Measurements from ENCODE around the gene MICB.

GRCh38 chr6:31460361-31461025, 37.5 kb upstream of the MICB start:
- TF ChIP-seq CTCF (IDR thresholded peaks at IDR 0.05) (no peak), POLR2A (IDR thresholded peaks at IDR 0.05) (no peak), POLR2AphosphoS5 (IDR thresholded peaks at IDR 0.05) (no peak)

Measured in breast epithelium (tissue), 3 donors.